ENCODE measurements around the gene SKIDA1.

SKIDA1 gene

GRCh38 chr10:21479570-21480315 lies 45.7 kb downstream of the SKIDA1 start:
- CTCF ChIA-PET, result no interaction called here
- Histone ChIP-seq H3K36me3 (ENCODE audit: control insufficient read depth in 2 of 2, insufficient read depth in 1 of 2, low read length in 2 of 2) (no peaks in the 10 kb centered on the region), H3K27ac (ENCODE audit: extremely low read depth, low read depth, low read length) (no peak overlapping the region), H3K4me3 (ENCODE audit: low read depth, low read length) (no peak overlapping the region), H3K4me1 (ENCODE audit: control insufficient read depth, insufficient read depth, low read length) (no peaks in the 10 kb centered on the region), H3K9me3 (ENCODE audit: control insufficient read depth, insufficient read depth, low read depth, low read length) (no peaks in the 10 kb centered on the region)
- no peak for TF ChIP-seq ZNF280D (tag by site-specific recombination; IDR thresholded peaks at IDR 0.05)
- no peak for TF ChIP-seq ZXDB (tag by site-specific recombination; IDR thresholded peaks at IDR 0.05)
- POLR2A ChIA-PET, result no interaction called here

GRCh38 chr10:21475393-21475792 lies 50.1 kb downstream of the SKIDA1 start:
- POLR2A ChIA-PET, result interaction anchor here (1.3 kb wide), 1 partner anchor 10 kb away, joined by 3 read pairs; no protein-coding TSS in a partner anchor
- CTCF ChIA-PET, result no interaction called here
- no peak overlapping the region for H3K4me3 ChIP-seq (ENCODE audit: low read depth, low read length)
- no peak overlapping the region for H3K27ac ChIP-seq (ENCODE audit: extremely low read depth, low read depth, low read length)
- H3K9me3 ChIP-seq (ENCODE audit: control insufficient read depth, insufficient read depth, low read depth, low read length), result no peaks in the 10 kb centered on the region
- H3K4me1 ChIP-seq (ENCODE audit: control insufficient read depth, insufficient read depth, low read length), result no peaks in the 10 kb centered on the region
- no peak for TF ChIP-seq ZBTB44 (tag by site-specific recombination; IDR thresholded peaks at IDR 0.05)
- peak; percentile 75 for TF ChIP-seq ZNF121 (tag by site-specific recombination; IDR thresholded peaks at IDR 0.05)
- TF ChIP-seq KLF1 (tag by site-specific recombination; IDR thresholded peaks at IDR 0.05), result no peak
- TF ChIP-seq GLI2 (tag by site-specific recombination; IDR thresholded peaks at IDR 0.05; ENCODE audit: borderline replicate concordance, low read depth), result no peak
- no peak for TF ChIP-seq OVOL3 (tag by site-specific recombination; IDR thresholded peaks at IDR 0.05)
- H3K36me3 ChIP-seq (ENCODE audit: control insufficient read depth in 2 of 2, insufficient read depth in 1 of 2, low read length in 2 of 2), result no peaks in the 10 kb centered on the region

GRCh38 chr10:21473541-21473940 lies 51.9 kb downstream of the SKIDA1 start:
- H3K9me3 ChIP-seq (ENCODE audit: control insufficient read depth, insufficient read depth, low read depth, low read length), result no peaks in the 10 kb centered on the region
- H3K36me3 ChIP-seq (ENCODE audit: control insufficient read depth in 2 of 2, insufficient read depth in 1 of 2, low read length in 2 of 2), result no peaks in the 10 kb centered on the region
- ChIA-PET POLR2A (no interaction called here), CTCF (interaction anchor here (0.6 kb wide), 1 partner anchor 10 kb away, joined by 3 read pairs; no protein-coding TSS in a partner anchor)
- no peak overlapping the region for H3K4me3 ChIP-seq (ENCODE audit: low read depth, low read length)
- no peaks in the 10 kb centered on the region for H3K4me1 ChIP-seq (ENCODE audit: control insufficient read depth, insufficient read depth, low read length)
- no peak overlapping the region for H3K27ac ChIP-seq (ENCODE audit: extremely low read depth, low read depth, low read length)
- TF ChIP-seq ZNF555 (tag by site-specific recombination; conservative IDR thresholded peaks at IDR 0.05), result no peak
- no peak for TF ChIP-seq ZNF792 (tag by site-specific recombination; IDR thresholded peaks at IDR 0.05)
- TF ChIP-seq ZNF174 (tag by site-specific recombination; IDR thresholded peaks at IDR 0.05), result no peak
- no peak for TF ChIP-seq ZNF558 (tag by site-specific recombination; IDR thresholded peaks at IDR 0.05)
- no peak for TF ChIP-seq ZNF664 (tag by site-specific recombination; IDR thresholded peaks at IDR 0.05)
- TF ChIP-seq TCF7L2 (IDR thresholded peaks at IDR 0.05; ENCODE audit: borderline replicate concordance, low read depth, low read length), result no peak
- TF ChIP-seq ZNF248 (tag by site-specific recombination; IDR thresholded peaks at IDR 0.05), result no peak
- TF ChIP-seq ZNF140 (tag by site-specific recombination; IDR thresholded peaks at IDR 0.05), result no peak
- no peak for TF ChIP-seq ZSCAN16 (tag by site-specific recombination; IDR thresholded peaks at IDR 0.05)
- TF ChIP-seq ZXDB (tag by site-specific recombination; IDR thresholded peaks at IDR 0.05), result no peak
- no peak for TF ChIP-seq HOXD13 (CRISPR knock-in tag; IDR thresholded peaks at IDR 0.05; ENCODE audit: borderline replicate concordance)
- TF ChIP-seq SETDB1 (IDR thresholded peaks at IDR 0.05; ENCODE audit: insufficient read length, low read length), result no peak
- TF ChIP-seq EGR2 (tag by site-specific recombination; IDR thresholded peaks at IDR 0.05; ENCODE audit: low read depth), result no peak
- TF ChIP-seq ATF2 (tag by site-specific recombination; IDR thresholded peaks at IDR 0.05; ENCODE audit: low read depth), result no peak
- no peak for TF ChIP-seq ZNF701 (tag by site-specific recombination; IDR thresholded peaks at IDR 0.05)
- no peak for TF ChIP-seq ZNF169 (tag by site-specific recombination; IDR thresholded peaks at IDR 0.05)
